T-cell (primary cell): ENCODE data around the gene AP1S1. TPM values are rescaled to one million over a fixed set of nuclear protein-coding genes. Genes with fewer than 3 reads are reported as not detected.

Experiments used
- ATAC-seq, 4 experiments: fragments of 200-7000 bp in 3 of 4; fragments of 150-1000 bp in 1 of 4; cut with Tn5 transposase; replicated peaks in 1 of 4; 1 replicate in 3 of 4; 2 replicates in 1 of 4; pipeline ENCODE4 v1.10.0; 2021; ENCODE audit warnings: moderate library complexity in 3 of 4, mild to moderate bottlenecking in 2 of 4, moderate number of reproducible peaks in 1 of 4
- CTCF ChIA-PET, 2 donors: fragments of 300-600 bp; sonication (Branson Sonifier 250); formaldehyde crosslinking; loops; one replicate each; lab custom pipeline; 2022; ENCODE audit warnings: antibody characterized with exemption in 2 of 2; lab: Charles Lee
- POLR2A ChIA-PET, 2 donors: fragments of 300-600 bp; sonication (Branson Sonifier 250); formaldehyde crosslinking; loops; one replicate each; lab custom pipeline; 2022; ENCODE audit warnings: antibody characterized with exemption in 2 of 2; lab: Charles Lee
- DNase-seq, 35 experiments: peaks; one replicate each; pipeline versions ENCODE4 v3.0.0 to v3.0.0-alpha.2; 2013 to 2023
- H3K27ac ChIP-seq: one replicate; pipeline ENCODE4 v1.5.1; 2013; ENCODE audit warnings: low read length
- H3K27me3 ChIP-seq, 2 experiments: replicated peaks in 1 of 2; 1 replicate in 1 of 2; 2 replicates in 1 of 2; pipeline versions ENCODE4 v1.6.1 to v1.7.0; 2013; ENCODE audit warnings: low read length in 1 of 2, mixed read lengths in 1 of 2; ENCODE audit not compliant: control insufficient read depth in 2 of 2, insufficient read depth in 2 of 2; ENCODE audit errors: extremely low read depth in 1 of 2
- H3K36me3 ChIP-seq, 2 donors: 1 replicate in 1 of 2; 2 replicates in 1 of 2; pipeline versions ENCODE4 v1.6.1 to v1.7.0; 2013; ENCODE audit warnings: low read length in 1 of 2; ENCODE audit not compliant: control insufficient read depth in 2 of 2, insufficient read depth in 1 of 2; ENCODE audit errors: extremely low read depth in 1 of 2
- H3K4me1 ChIP-seq, 2 experiments: 1 replicate in 1 of 2; 2 replicates in 1 of 2; pipeline versions ENCODE4 v1.6.1 to v1.7.0; 2013; ENCODE audit warnings: low read length in 2 of 2, mixed read lengths in 1 of 2; ENCODE audit not compliant: insufficient read depth in 2 of 2, control insufficient read depth in 1 of 2; ENCODE audit errors: extremely low read depth in 1 of 2
- H3K4me3 ChIP-seq, 2 donors: 1 replicate in 1 of 2; 2 replicates in 1 of 2; pipeline versions ENCODE4 v1.5.1 to v1.7.0; 2013; ENCODE audit warnings: mild to moderate bottlenecking in 2 of 2, low read length in 1 of 2, moderate library complexity in 1 of 2; ENCODE audit not compliant: control insufficient read depth in 1 of 2; ENCODE audit errors: extremely low read depth in 1 of 2
- H3K9me3 ChIP-seq: 2 replicates; pipeline ENCODE4 v1.7.0; 2013
- H3K27ac Mint-ChIP-seq, 2 donors: one replicate each; pipeline ENCODE4 v1.8.0; 2020 to 2021; ENCODE audit warnings: mild to moderate bottlenecking in 2 of 2, mixed read lengths in 2 of 2
- H3K27me3 Mint-ChIP-seq, 2 donors: one replicate each; pipeline ENCODE4 v1.8.0; 2021 to 2022; ENCODE audit warnings: mixed read lengths in 2 of 2
- H3K36me3 Mint-ChIP-seq: one replicate; pipeline ENCODE4 v1.8.0; 2021; ENCODE audit warnings: mixed read lengths
- H3K4me1 Mint-ChIP-seq, 3 donors: one replicate each; pipeline ENCODE4 v1.8.0; 2020 to 2022; ENCODE audit warnings: mixed read lengths in 3 of 3, mild to moderate bottlenecking in 1 of 3
- H3K4me3 Mint-ChIP-seq, 3 donors: one replicate each; pipeline ENCODE4 v1.8.0; 2020 to 2022; ENCODE audit warnings: mild to moderate bottlenecking in 3 of 3, mixed read lengths in 3 of 3, moderate library complexity in 3 of 3
- H3K9me3 Mint-ChIP-seq, 3 donors: one replicate each; pipeline ENCODE4 v1.8.0; 2020 to 2022; ENCODE audit warnings: mixed read lengths in 3 of 3
- WGBS: methylation state at CpG from one replicate; pipeline ENCODE4 v1.1.5; 2013; ENCODE audit warnings: missing lambda C conversion rate; ENCODE audit not compliant: insufficient coverage; 5-methylcytosine and 5-hydroxymethylcytosine counted together
- total RNA-seq, 35 experiments: library from RNA in 6 of 35; stranded (reverse) in 6 of 35; fragments of 120-200 nt in 1 of 35; gene quantifications; one replicate each; pipeline versions ENCODE4 v1.2.1 to v1.2.4 and lab custom pipeline; 2013 to 2026

The AP1S1 gene
- total RNA-seq, 5 donors from 2014 or later (not counting 1 experiment from before 2014, with no cell fraction given), result 8.1 to 16.7 (median 14.4) TPM

- H3K9me3 ChIP-seq, result no peaks in the 10 kb centered on the region
- ChIA-PET CTCF (interaction anchor here in 1 of 2 donors (0.5 kb wide), 1 partner anchor 325 kb away, joined by 3 read pairs; no protein-coding TSS in a partner anchor), POLR2A (interaction anchor here in 1 of 2 donors (0.6 kb wide), 1 partner anchor 341 kb away, joined by 3 read pairs; no protein-coding TSS in a partner anchor)
- no peak for ATAC-seq
- H3K4me3 ChIP-seq, result no peak overlapping the region
- no peak overlapping the region for H3K27ac ChIP-seq
- no peaks in the 10 kb centered on the region for H3K9me3 Mint-ChIP-seq
- peaks cover 2 to 86% of the 10 kb centered on the region in 2 experiments for H3K27me3 ChIP-seq
- H3K4me1 Mint-ChIP-seq, result peaks cover 31 to 37% (median 33%) of the 10 kb centered on the region in 3 donors
- peaks cover 36 to 68% of the 10 kb centered on the region in 2 donors for H3K27me3 Mint-ChIP-seq
- H3K36me3 ChIP-seq, result no peaks in the 10 kb centered on the region
- peak overlapping the region in 1 of 2 donors; percentile 5 for H3K27ac Mint-ChIP-seq
- H3K4me3 Mint-ChIP-seq, result peak overlapping the region in 2 of 3 donors; percentile 21 to 58
- H3K36me3 Mint-ChIP-seq, result no peaks in the 10 kb centered on the region
- 33% methylated on average over 8 of the region's 17 CpGs for WGBS
- peaks cover 3 to 20% of the 10 kb centered on the region in 2 experiments for H3K4me1 ChIP-seq
- DNase-seq, result no peak
Observed at GRCh38 chr7:101121991-101122932, 32.0 kb upstream of the AP1S1 start.

DNA sequence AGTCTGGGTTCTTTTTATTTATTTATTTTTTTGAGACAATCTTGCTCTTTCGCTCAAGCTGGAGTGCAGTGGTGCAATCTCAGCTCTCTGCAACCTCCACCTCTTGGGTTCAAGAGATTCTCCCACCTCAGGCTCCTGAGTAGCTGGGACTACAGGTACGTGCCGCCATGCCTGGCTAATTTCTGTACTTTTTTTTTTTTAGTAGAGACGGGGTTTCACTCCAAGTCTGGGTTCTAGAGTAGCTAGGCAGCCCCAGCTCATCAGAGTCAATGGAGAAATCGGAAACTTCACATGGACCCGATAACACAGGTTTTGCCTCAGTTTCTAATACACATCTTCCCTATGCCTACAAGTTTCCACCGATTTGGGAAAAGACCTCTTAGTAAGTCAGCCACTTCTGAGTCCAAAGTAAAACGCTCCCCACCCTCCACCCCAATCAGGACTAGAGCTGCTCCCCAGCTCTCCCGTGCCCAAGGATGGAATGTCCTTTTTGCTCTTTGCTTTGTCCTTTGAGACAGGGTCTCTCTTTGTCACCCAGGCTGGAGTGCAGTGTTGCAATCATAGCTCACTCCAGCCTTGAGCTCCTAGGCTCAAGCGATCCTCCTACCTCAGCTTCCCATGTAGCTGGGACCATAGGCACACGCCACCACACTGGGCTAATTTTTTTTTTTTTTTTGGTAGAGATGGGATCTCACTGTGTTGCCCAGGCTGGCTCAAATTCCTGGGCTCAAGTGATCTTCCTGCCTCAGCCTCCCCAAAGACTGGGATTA, 31.2 kb upstream of the AP1S1 start:
- no peak overlapping the region for H3K27ac ChIP-seq
- DNase-seq (no peak), ATAC-seq (no peak)
- H3K36me3 ChIP-seq, result no peaks in the 10 kb centered on the region
- peaks cover 2 to 86% of the 10 kb centered on the region in 2 experiments for H3K27me3 ChIP-seq
- no peaks in the 10 kb centered on the region for H3K9me3 ChIP-seq
- H3K4me3 Mint-ChIP-seq, result no peak overlapping the region
- CTCF ChIA-PET, result interaction anchor here in 1 of 2 donors (0.5 kb wide), 1 partner anchor 326 kb away, joined by 3 read pairs; no protein-coding TSS in a partner anchor
- WGBS, result 84% methylated on average over 8 of the region's 11 CpGs
- no peaks in the 10 kb centered on the region for H3K36me3 Mint-ChIP-seq
- peaks cover 33 to 45% (median 36%) of the 10 kb centered on the region in 3 donors for H3K4me1 Mint-ChIP-seq
- H3K27ac Mint-ChIP-seq, result no peak overlapping the region
- no peak overlapping the region for H3K4me3 ChIP-seq
- H3K9me3 Mint-ChIP-seq, result no peaks in the 10 kb centered on the region
- peaks cover 41 to 73% of the 10 kb centered on the region in 2 donors for H3K27me3 Mint-ChIP-seq
- POLR2A ChIA-PET, result no interaction called here
- peaks cover 3 to 23% of the 10 kb centered on the region in 2 experiments for H3K4me1 ChIP-seq

DNA sequence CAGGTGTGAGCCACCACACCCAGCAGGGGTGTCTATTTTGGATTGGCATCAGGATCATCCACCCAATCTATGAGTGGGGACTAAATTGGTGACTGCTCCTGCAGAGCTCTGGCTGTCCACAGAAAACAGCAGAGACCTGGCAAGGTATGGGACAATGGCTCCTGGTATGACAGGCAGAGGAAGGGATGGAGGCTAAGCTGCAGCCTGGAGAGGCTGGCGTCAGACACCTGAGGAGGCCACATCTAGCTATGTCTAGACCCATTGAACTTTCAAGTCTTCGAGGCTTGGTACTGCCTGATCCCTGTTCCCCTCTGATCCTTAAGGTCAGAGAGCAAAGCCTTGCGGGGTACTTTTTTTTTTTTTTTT, 30.6 kb upstream of the AP1S1 start:
- POLR2A ChIA-PET, result no interaction called here

DNA sequence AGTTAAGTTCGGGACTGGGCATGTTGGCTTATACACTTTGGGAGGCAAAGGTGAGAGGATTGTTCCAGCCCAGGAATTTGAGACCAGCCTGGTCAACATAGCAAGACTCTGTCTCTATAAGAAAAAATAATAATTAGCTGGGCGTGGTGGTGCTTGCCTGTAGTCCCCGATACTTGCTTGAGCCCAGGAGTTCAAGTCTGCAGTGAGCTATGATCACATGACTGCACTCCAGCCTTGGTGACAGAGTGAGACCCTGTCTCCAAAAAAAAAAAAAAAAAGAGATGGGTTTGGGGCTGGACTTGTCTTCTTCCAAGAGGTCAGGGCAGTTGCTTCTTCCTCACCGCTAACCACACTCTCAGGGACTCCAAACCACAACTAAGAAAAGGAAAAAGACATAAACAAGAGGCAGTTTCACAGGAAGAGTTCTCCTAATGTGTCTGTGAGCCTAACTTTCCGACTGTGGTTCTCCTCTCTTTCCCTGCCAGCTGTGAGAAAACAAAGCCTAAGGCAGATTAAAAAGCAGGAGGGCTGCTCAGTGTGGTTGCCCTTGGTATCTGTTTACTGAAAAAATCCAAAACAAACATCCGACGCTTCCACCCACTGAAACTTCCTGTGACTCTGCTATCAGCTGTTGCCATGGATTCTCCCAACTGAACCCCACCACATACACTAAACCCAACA, 29.8 kb upstream of the AP1S1 start:
- DNase-seq (no peak), ATAC-seq (no peak)
- ChIA-PET CTCF (no interaction called here), POLR2A (interaction anchor here in 1 of 2 donors (0.6 kb wide), 1 partner anchor 704 kb away, joined by 6 read pairs; no protein-coding TSS in a partner anchor)
- Mint-ChIP-seq H3K4me3 (no peak overlapping the region), H3K9me3 (no peaks in the 10 kb centered on the region), H3K36me3 (no peaks in the 10 kb centered on the region), H3K4me1 (peaks cover 33 to 45% (median 36%) of the 10 kb centered on the region in 3 donors), H3K27me3 (peaks cover 41 to 71% of the 10 kb centered on the region in 2 donors), H3K27ac (no peak overlapping the region)
- Histone ChIP-seq H3K4me1 (peaks cover 3 to 27% of the 10 kb centered on the region in 2 experiments), H3K27ac (no peak overlapping the region), H3K9me3 (no peaks in the 10 kb centered on the region), H3K4me3 (no peak overlapping the region), H3K27me3 (peaks cover 2 to 83% of the 10 kb centered on the region in 2 experiments), H3K36me3 (no peaks in the 10 kb centered on the region)
- 3% methylated on average over 3 of the region's 7 CpGs for WGBS

More for the DNA sequence above, 30.6 kb upstream of the AP1S1 start:
- Mint-ChIP-seq H3K27ac (no peak overlapping the region), H3K27me3 (peaks cover 41 to 77% of the 10 kb centered on the region in 2 donors), H3K4me3 (no peak overlapping the region), H3K36me3 (no peaks in the 10 kb centered on the region), H3K4me1 (peaks cover 33 to 45% (median 36%) of the 10 kb centered on the region in 3 donors), H3K9me3 (no peaks in the 10 kb centered on the region)
- 86% methylated on average over 1 of the region's 3 CpGs for WGBS
- Histone ChIP-seq H3K36me3 (no peaks in the 10 kb centered on the region), H3K27ac (no peak overlapping the region), H3K4me3 (no peak overlapping the region), H3K27me3 (peaks cover 2 to 86% of the 10 kb centered on the region in 2 experiments), H3K4me1 (peaks cover 3 to 27% of the 10 kb centered on the region in 2 experiments), H3K9me3 (no peaks in the 10 kb centered on the region)
- DNase-seq (no peak), ATAC-seq (no peak)
- CTCF ChIA-PET, result no interaction called here

DNA sequence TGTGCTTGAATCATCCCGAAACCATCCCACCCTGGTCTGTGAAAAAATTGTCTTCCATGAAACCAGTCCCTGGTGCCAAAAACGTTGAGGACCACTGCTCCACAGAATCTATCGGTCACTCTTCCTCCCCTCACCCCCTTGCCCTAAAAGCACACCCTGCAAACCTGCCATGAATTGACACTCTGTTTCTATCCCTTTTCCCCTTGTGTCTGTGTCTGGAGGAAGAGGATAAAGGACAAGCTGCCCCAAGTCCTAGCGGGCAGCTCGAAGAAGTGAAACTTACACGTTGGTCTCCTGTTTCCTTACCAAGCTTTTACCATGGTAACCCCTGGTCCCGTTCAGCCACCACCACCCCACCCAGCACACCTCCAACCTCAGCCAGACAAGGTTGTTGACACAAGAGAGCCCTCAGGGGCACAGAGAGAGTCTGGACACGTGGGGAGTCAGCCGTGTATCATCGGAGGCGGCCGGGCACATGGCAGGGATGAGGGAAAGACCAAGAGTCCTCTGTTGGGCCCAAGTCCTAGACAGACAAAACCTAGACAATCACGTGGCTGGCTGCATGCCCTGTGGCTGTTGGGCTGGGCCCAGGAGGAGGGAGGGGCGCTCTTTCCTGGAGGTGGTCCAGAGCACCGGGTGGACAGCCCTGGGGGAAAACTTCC, 28.2 kb upstream of the AP1S1 start:
- Mint-ChIP-seq H3K27me3 (peaks cover 40 to 68% of the 10 kb centered on the region in 2 donors), H3K4me3 (peak overlapping the region in 1 of 3 donors; percentile 56), H3K27ac (no peak overlapping the region), H3K36me3 (no peaks in the 10 kb centered on the region), H3K4me1 (peaks cover 33 to 45% (median 36%) of the 10 kb centered on the region in 3 donors), H3K9me3 (no peaks in the 10 kb centered on the region)
- H3K4me1 ChIP-seq, result peaks cover 3 to 27% of the 10 kb centered on the region in 2 experiments
- WGBS, result 18% methylated on average over 10 of the region's 15 CpGs
- peaks cover 2 to 83% of the 10 kb centered on the region in 2 experiments for H3K27me3 ChIP-seq
- ATAC-seq (peak in 3 of 4 experiments; percentile 11 to 31 (median 11)), DNase-seq (peak in 2 of 35 experiments; percentile 9 to 13)
- no peak overlapping the region for H3K27ac ChIP-seq
- ChIA-PET POLR2A (no interaction called here), CTCF (interaction anchor here in 1 of 2 donors (0.6 to 1.4 kb wide), 2 partner anchors 18 to 68 kb away, joined by 5 to 7 read pairs; no protein-coding TSS in a partner anchor)
- H3K9me3 ChIP-seq, result no peaks in the 10 kb centered on the region
- no peaks in the 10 kb centered on the region for H3K36me3 ChIP-seq
- H3K4me3 ChIP-seq, result no peak overlapping the region
